GM19043 (cell line): ENCODE results near the gene TMEM51.

Experiments
- ATAC-seq: cut with Tn5 transposase; IDR thresholded peaks from one replicate; pipeline ENCODE4 v1.9.1; 2021; ENCODE audit warnings: low read depth; ENCODE audit not compliant: unreplicated experiment

Gene TMEM51

DNA sequence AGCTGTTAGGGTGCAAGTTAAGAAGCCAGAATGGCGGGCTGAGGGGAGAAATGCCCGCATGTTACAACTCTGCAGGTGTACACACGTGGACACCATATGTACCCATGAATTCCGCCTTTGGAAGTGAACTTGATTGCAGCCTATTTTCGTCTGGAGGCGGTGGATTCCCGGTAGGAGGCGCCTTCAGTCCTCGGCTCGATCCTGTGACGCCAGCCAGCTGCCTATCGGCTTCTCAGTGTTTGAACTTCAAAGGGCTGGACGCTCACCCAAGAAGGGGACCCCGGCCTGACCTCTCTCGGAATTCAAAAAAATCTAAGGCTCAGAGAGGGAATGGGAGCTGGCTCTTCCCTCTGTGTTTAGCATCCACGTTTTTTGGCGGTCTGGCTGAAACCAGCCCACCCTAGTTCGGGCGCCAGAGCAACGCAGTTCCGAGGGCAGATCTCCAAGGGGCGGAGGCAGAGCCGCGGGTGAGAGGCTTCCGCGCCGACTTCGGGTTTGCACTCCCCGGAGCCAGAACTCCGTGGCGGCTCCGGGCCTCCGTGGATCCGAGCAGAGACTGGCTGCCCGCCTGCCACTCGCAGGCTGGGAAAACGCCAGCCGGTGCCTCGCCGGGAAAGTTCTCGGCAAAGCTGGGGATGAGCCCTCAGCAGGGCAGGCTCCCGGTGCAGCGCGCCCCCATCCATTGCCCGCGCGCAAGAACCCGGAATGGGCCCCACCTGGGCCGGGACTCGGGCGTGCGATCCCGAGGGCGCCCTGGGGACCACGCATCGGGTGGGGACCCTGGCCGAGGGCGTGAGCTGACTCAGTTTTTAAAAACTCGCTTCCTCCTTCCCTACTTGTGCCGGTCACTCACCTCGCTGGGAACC is 996 bp upstream of the TMEM51 start:
- ATAC-seq = no peak

- no peak for ATAC-seq
Measured at GRCh38 chr1:15153842-15154479, 414 bp downstream of the TMEM51 start.

- no peak for ATAC-seq
Measured at GRCh38 chr1:15154480-15155036, 1.0 kb downstream of the TMEM51 start.

DNA sequence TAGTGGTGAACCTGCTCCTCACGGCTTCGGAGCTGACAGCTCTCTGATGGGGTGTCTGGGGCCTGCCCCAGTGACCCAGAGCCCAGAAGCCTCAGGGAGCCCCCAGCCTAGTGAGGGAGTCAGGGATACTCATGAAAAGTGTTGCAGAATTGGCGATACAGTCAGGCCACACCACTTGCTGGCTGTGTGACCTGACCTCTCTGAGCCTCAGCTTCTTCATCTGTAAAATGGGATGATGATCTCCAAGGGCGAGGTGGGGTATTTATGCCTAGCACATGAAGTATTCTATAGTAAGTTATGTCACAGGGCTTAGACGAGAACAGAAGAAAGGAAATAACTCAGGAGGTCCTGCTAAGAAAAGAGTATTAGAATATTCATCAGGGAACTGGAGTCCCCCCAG is 1.6 kb downstream of the TMEM51 start:
- no peak for ATAC-seq

- no peak for ATAC-seq
Measured at GRCh38 chr1:15155888-15156741, 2.6 kb downstream of the TMEM51 start.

DNA sequence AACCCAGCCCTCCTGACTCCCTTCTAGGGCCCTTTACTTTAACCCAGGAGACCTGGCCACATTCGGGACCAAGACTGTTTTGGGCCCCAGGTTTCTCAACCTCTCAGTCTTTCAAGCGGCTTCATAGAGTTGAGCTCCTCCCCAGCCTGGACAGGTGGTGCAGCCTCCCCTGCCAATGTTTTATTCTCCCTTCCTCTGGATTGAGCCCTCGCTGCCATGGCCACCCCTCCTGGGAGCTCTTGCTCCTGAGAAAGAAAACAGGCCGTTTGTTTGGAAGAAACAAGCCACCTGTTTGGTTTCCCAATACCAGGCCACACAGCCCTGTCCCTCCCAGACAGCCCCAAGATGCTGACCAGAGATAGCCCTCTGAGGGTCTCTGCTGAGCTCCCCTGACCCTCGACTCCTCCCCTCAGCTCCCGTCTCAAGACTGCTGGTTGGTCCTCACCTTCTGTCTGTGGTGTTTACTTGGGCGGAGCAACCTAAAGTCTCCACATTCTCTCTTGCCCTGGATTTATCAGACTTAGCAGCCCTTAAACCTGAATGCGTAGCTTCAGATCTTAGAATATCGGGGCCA is 3.3 kb downstream of the TMEM51 start:
- ATAC-seq = no peak

DNA sequence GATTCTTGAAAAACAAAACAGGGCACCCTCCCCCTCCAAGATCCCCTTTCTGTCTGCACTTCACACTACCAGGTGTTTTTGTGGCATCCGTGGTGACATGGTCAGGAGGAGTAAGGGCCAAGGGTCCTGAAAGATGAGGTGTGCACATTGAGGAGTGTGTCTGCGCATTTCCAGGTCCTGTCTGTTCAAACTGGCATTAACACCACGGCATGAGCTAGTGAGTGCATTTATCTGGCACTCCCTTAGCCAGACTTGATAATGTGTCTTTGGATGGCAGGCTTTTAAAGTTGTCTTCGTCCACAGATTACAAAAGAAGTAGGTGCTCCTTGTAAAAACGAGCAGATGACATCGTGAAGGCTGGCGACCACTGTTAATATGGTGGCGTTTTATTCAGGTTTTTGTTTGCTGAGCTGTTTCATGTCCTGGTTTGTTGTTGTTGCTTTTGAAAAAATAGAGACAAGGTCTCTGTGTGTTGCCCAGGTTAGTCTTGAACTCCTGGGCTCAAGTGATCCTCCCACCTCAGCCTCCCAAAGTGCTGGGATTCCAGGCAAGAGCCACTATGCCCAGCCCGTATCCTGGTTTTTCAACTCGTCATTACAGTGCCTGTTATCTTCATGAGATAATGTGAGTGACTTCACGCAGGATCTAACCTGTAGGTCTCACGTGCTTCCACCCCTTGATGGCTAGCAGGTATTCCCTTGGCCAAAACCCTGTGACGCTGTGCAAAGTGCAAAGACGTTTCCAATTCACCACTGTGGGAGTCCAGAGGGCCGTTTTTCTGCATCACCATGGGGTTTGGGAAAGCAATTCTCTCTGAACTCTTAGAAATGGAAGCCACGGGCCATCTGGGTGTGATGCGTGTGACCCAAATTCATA is 4.2 kb downstream of the TMEM51 start:
- no peak for ATAC-seq

- no peak for ATAC-seq
Measured at GRCh38 chr1:15158506-15159165, 5.1 kb downstream of the TMEM51 start.

DNA sequence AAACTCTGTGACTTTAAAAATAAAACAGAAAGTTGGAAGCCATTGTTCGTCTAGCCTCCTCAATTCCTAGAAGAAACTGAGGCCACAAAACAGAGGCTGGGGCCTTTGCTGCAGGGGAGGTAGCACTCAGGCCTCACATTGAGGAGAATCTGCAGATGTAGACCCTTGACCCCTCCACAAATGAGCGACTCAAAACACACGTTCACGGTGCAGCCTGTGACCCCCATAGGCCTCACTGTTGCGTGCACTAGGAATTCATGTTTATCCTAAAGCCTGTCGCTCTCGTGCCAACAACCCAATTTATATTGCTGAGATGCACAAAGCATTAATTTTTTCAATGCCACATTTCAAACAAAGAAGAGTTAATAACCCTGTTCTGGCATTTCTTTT is 5.6 kb downstream of the TMEM51 start:
- no peak for ATAC-seq

DNA sequence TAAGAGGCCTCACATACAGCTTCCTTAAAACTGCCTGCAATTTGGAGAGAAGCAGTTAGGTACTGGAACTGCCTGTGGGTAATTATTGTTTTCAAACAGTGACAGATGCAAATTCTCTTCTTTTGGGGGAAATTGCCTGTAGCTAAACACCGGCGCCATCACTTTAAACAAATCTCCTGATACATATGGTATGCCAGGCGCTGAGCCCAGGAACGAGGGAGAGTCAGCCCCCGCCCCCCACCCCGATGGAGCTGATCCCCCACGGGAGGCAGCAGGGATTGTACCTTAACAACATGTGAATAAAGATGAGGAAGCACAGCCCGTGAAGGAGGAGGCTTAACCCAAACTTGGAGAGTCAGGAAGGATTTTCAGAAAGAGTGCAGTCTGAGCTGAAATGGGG is 7.1 kb downstream of the TMEM51 start:
- ATAC-seq = no peak

GRCh38 chr1:15167386-15167785 is 13.8 kb downstream of the TMEM51 start:
- no peak for ATAC-seq

DNA sequence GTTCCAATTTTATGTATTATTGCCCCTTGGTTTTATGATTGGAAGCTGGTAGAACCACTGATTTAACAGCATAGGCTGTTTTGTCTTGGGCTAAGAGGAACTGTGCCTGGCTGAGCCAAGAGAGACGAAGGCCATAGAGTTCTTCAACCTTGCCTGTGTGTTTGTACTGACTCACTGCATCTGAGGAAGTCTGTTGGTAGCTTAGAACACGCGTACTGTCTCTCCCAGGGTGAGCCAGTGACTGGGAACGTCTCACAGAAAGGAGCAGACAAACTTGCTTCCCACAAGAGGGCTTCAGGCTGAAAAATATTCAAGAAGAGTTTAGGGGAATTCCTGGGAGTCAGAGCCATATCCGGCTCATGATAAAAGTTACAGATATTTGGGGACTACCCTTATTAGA is 14.9 kb downstream of the TMEM51 start:
- no peak for ATAC-seq

GRCh38 chr1:15170071-15170470 is 16.5 kb downstream of the TMEM51 start:
- ATAC-seq = no peak

GRCh38 chr1:15171271-15171908 is 17.8 kb downstream of the TMEM51 start:
- no peak for ATAC-seq

GRCh38 chr1:15172405-15173259 is 19.1 kb downstream of the TMEM51 start:
- no peak for ATAC-seq

- no peak for ATAC-seq
Measured at GRCh38 chr1:15173863-15174614, 20.5 kb downstream of the TMEM51 start.

- no peak for ATAC-seq
Measured at GRCh38 chr1:15174615-15174983, 21.1 kb downstream of the TMEM51 start.
